PC-9 (cell line): ENCODE measurements around the gene YWHAQ. TPM values are rescaled to one million over a fixed set of nuclear protein-coding genes. Genes with fewer than 3 reads are reported as not detected.

Experiments used
- BruUV-seq: library from RNA; stranded (reverse); fragments of 400-500 nt; replicated peaks from 2 replicates; lab custom pipeline; 2021; lab: Mats Ljungman, UMichigan
- CTCF ChIA-PET: fragments of 300-600 bp; sonication (Branson Sonifier 250); formaldehyde crosslinking; loops from one replicate; lab custom pipeline; 2022; ENCODE audit warnings: antibody characterized with exemption; lab: Charles Lee
- POLR2A ChIA-PET: fragments of 300-600 bp; sonication (Branson Sonifier 250); formaldehyde crosslinking; loops from one replicate; lab custom pipeline; 2022; ENCODE audit warnings: antibody characterized with exemption; ENCODE audit not compliant: unreplicated experiment; lab: Charles Lee
- DNase-seq, 2 experiments: peaks; one replicate each; pipeline versions ENCODE4 v3.0.0 to v3.0.0-alpha.2; 2015 to 2022; ENCODE audit warnings: mixed read lengths in 1 of 2
- H2AFZ ChIP-seq: fragments of 200-600 bp; sonication (generic); 2 replicates; pipeline ENCODE4 v1.8.1; 2017; ENCODE audit warnings: antibody characterized with exemption
- H3F3A ChIP-seq: fragments of 200-600 bp; sonication (generic); 2 replicates; pipeline ENCODE4 v1.8.1; 2017; ENCODE audit warnings: antibody characterized with exemption, mild to moderate bottlenecking, low read depth; ENCODE audit not compliant: insufficient read depth
- H3K27ac ChIP-seq: fragments of 200-600 bp; sonication (generic); 2 replicates; pipeline ENCODE4 v1.6.1; 2016; ENCODE audit warnings: mixed run types
- H3K27me3 ChIP-seq: fragments of 200-600 bp; sonication (generic); 2 replicates; pipeline ENCODE4 v1.6.1; 2016; ENCODE audit warnings: low read depth, mixed run types; ENCODE audit not compliant: insufficient read depth
- H3K36me3 ChIP-seq: fragments of 200-600 bp; sonication (generic); 2 replicates; pipeline ENCODE4 v1.6.1; 2016; ENCODE audit warnings: low read depth, mixed run types
- H3K4me1 ChIP-seq: fragments of 200-600 bp; sonication (generic); replicated peaks from 2 replicates; pipeline ENCODE4 v1.6.1; 2016; ENCODE audit warnings: mixed run types; ENCODE audit not compliant: insufficient read depth
- H3K4me2 ChIP-seq: fragments of 200-600 bp; sonication (generic); 2 replicates; pipeline ENCODE4 v1.6.1; 2017; ENCODE audit warnings: mixed run types
- H3K4me3 ChIP-seq: fragments of 200-600 bp; sonication (generic); 2 replicates; pipeline ENCODE4 v1.6.1; 2016; ENCODE audit warnings: mixed run types
- H3K79me2 ChIP-seq: fragments of 200-600 bp; sonication (generic); 2 replicates; pipeline ENCODE4 v1.6.1; 2017; ENCODE audit warnings: low read depth, mixed run types
- H3K9me2 ChIP-seq: fragments of 200-600 bp; sonication (generic); 2 replicates; pipeline ENCODE4 v1.8.1; 2017; ENCODE audit warnings: mild to moderate bottlenecking; ENCODE audit not compliant: insufficient read depth
- H3K9me3 ChIP-seq: fragments of 200-600 bp; sonication (generic); 2 replicates; pipeline ENCODE4 v1.8.1; 2016; ENCODE audit warnings: low read depth; ENCODE audit not compliant: insufficient read depth
- H4K20me1 ChIP-seq: fragments of 200-600 bp; sonication (generic); 2 replicates; pipeline ENCODE4 v1.8.1; 2017; ENCODE audit not compliant: insufficient read depth
- CTCF ChIP-seq: fragments of 200-600 bp; sonication (generic); conservative IDR thresholded peaks from 2 replicates; pipeline ENCODE4 v1.6.1; 2017; ENCODE audit warnings: mixed run types, antibody characterized with exemption, mild to moderate bottlenecking, moderate library complexity
- EZH2 ChIP-seq: fragments of 200-600 bp; sonication (generic); IDR thresholded peaks from 2 replicates; pipeline ENCODE4 v1.8.0; 2017; ENCODE audit warnings: antibody characterized with exemption, low read depth
- intact Hi-C: fragments of 100-400 bp; cut with micrococcal nuclease; formaldehyde crosslinking; loops from one replicate; pipeline ENCODE4 v1.10.0; 2022; ENCODE audit not compliant: unreplicated experiment
- total RNA-seq: library from RNA; stranded (reverse); gene quantifications from 2 replicates; pipeline ENCODE4 v1.2.3, GENCODE V29; 2021

The YWHAQ gene
- total RNA-seq, 1 experiment from 2014 or later: 353 TPM

- no peak overlapping the region for H3K4me2 ChIP-seq
- H3K9me2 ChIP-seq: no peaks in the 10 kb centered on the region
- no peaks in the 10 kb centered on the region for H3K36me3 ChIP-seq
- peaks cover 10% of the 10 kb centered on the region; the same call in 1 of the 2 replicates for H3F3A ChIP-seq
- H3K79me2 ChIP-seq: no peaks in the 10 kb centered on the region
- no peak overlapping the region for H3K27ac ChIP-seq
- no peak for TF ChIP-seq EZH2
- TF ChIP-seq CTCF: no peak
- peaks cover 8% of the 10 kb centered on the region; the same call in 1 of the 2 replicates for H3K27me3 ChIP-seq
- H3K9me3 ChIP-seq: no peaks in the 10 kb centered on the region
- intact Hi-C loops: no loop called here
- H3K4me1 ChIP-seq: peaks cover 19% of the 10 kb centered on the region
- DNase-seq: no peak
- no TSS peak for BruUV-seq
- H4K20me1 ChIP-seq: no peaks in the 10 kb centered on the region
- H3K4me3 ChIP-seq: no peak overlapping the region
- no peak overlapping the region for H2AFZ ChIP-seq
- ChIA-PET POLR2A (no interaction called here), CTCF (no interaction called here)
These were observed 21.5 kb upstream of the YWHAQ start for GRCh38 chr2:9652267-9652666.

- BruUV-seq: no TSS peak
- H3K79me2 ChIP-seq: no peaks in the 10 kb centered on the region
- ChIA-PET CTCF (interaction anchor here (0.6 kb wide), 1 partner anchor 276 kb away, joined by 3 read pairs; no protein-coding TSS in a partner anchor), POLR2A (no interaction called here)
- no peak for DNase-seq
- H3K4me2 ChIP-seq: no peak overlapping the region
- H3K4me1 ChIP-seq: peaks cover 10% of the 10 kb centered on the region
- no peak overlapping the region for H2AFZ ChIP-seq
- no peaks in the 10 kb centered on the region for H3K9me3 ChIP-seq
- no peak overlapping the region for H3K27ac ChIP-seq
- intact Hi-C loops: no loop called here
- no peak for TF ChIP-seq CTCF
- no peak for TF ChIP-seq EZH2
- H3K4me3 ChIP-seq: no peak overlapping the region
- H3K27me3 ChIP-seq: peaks cover 8% of the 10 kb centered on the region; the same call in 1 of the 2 replicates
- H3F3A ChIP-seq: peaks cover 5% of the 10 kb centered on the region
- no peaks in the 10 kb centered on the region for H4K20me1 ChIP-seq
- no peaks in the 10 kb centered on the region for H3K9me2 ChIP-seq
- no peaks in the 10 kb centered on the region for H3K36me3 ChIP-seq
These were observed 19.5 kb upstream of the YWHAQ start for GRCh38 chr2:9650119-9650821.

- Histone ChIP-seq H3K79me2 (no peaks in the 10 kb centered on the region), H3K27me3 (peaks cover 8% of the 10 kb centered on the region; the same call in 1 of the 2 replicates), H3K9me3 (no peaks in the 10 kb centered on the region), H3K36me3 (no peaks in the 10 kb centered on the region), H3K9me2 (no peaks in the 10 kb centered on the region), H3K4me2 (no peak overlapping the region), H3K27ac (no peak overlapping the region), H2AFZ (no peak overlapping the region), H3F3A (peaks cover 14% of the 10 kb centered on the region), H4K20me1 (no peaks in the 10 kb centered on the region), H3K4me3 (no peak overlapping the region), H3K4me1 (peaks cover 14% of the 10 kb centered on the region)
- DNase-seq: no peak
- BruUV-seq: no TSS peak
- TF ChIP-seq EZH2 (no peak), CTCF (no peak)
- intact Hi-C loops: no loop called here
- POLR2A ChIA-PET: interaction anchor here (0.6 kb wide), 1 partner anchor 19 kb away, joined by 5 read pairs; no protein-coding TSS in a partner anchor
- CTCF ChIA-PET: no interaction called here
These were observed 18.5 kb upstream of the YWHAQ start for GRCh38 chr2:9649261-9649660.
